AG09319 (cell line): ENCODE results near the gene C2CD2.

Experiments
- DNase-seq: peaks from one replicate; pipeline ENCODE4 v3.0.0-alpha.2; 2010; ENCODE audit warnings: low read depth; ENCODE audit errors: extremely low read depth
- TF ChIP-seq, protein P1 (sequence below): IDR thresholded peaks from 2 replicates; pipeline ENCODE4 v1.5.1; 2011; ENCODE audit warnings: low read depth, mild to moderate bottlenecking, inconsistent platforms, low read length, moderate library complexity

C2CD2 gene

DNA sequence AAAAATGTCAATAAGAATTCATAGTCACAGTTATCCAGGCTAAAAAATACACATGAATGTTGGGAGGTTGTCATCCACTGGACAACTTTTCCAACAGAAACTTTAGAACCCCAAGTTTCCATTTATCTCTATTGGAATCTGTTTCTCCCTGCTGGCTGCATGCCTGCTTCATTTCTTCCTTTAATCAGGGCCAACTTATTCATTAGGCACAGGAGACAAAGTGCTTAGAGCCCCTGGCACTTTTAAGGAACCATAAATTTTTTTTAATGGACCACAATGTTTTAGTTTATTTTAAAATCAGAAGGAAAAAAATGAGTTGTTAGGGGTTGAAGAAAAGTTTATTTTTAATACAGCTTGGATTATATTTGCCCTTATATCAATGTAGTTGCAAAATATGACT is 26.7 kb upstream of the C2CD2 start:
- TF ChIP-seq, protein P1, sequence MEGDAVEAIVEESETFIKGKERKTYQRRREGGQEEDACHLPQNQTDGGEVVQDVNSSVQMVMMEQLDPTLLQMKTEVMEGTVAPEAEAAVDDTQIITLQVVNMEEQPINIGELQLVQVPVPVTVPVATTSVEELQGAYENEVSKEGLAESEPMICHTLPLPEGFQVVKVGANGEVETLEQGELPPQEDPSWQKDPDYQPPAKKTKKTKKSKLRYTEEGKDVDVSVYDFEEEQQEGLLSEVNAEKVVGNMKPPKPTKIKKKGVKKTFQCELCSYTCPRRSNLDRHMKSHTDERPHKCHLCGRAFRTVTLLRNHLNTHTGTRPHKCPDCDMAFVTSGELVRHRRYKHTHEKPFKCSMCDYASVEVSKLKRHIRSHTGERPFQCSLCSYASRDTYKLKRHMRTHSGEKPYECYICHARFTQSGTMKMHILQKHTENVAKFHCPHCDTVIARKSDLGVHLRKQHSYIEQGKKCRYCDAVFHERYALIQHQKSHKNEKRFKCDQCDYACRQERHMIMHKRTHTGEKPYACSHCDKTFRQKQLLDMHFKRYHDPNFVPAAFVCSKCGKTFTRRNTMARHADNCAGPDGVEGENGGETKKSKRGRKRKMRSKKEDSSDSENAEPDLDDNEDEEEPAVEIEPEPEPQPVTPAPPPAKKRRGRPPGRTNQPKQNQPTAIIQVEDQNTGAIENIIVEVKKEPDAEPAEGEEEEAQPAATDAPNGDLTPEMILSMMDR, result no peak
- no peak for DNase-seq

- TF ChIP-seq, protein P1, result no peak
- DNase-seq, result no peak
Measured at GRCh38 chr21:41979751-41980369, 26.0 kb upstream of the C2CD2 start.

DNA sequence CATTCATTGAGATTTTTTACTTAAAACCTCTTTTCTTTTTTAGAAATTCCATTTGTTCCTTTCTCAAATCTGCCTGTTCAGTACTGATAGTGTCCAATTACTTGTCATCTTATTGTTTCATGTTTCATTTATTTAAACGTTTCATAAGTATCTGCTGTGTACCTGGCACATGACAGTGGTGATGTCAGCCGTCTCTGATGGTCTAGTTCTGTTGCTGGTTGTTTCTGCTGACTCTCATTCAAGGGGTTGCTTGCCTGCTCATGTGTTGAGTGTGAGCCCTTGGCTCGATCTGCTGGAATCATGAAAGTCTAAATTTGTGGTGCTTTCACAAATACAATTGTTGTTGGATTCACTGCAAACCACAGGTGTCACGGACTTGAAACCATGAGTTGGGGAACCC is 25.5 kb upstream of the C2CD2 start:
- DNase-seq, result no peak
- TF ChIP-seq, protein P1, result no peak

DNA sequence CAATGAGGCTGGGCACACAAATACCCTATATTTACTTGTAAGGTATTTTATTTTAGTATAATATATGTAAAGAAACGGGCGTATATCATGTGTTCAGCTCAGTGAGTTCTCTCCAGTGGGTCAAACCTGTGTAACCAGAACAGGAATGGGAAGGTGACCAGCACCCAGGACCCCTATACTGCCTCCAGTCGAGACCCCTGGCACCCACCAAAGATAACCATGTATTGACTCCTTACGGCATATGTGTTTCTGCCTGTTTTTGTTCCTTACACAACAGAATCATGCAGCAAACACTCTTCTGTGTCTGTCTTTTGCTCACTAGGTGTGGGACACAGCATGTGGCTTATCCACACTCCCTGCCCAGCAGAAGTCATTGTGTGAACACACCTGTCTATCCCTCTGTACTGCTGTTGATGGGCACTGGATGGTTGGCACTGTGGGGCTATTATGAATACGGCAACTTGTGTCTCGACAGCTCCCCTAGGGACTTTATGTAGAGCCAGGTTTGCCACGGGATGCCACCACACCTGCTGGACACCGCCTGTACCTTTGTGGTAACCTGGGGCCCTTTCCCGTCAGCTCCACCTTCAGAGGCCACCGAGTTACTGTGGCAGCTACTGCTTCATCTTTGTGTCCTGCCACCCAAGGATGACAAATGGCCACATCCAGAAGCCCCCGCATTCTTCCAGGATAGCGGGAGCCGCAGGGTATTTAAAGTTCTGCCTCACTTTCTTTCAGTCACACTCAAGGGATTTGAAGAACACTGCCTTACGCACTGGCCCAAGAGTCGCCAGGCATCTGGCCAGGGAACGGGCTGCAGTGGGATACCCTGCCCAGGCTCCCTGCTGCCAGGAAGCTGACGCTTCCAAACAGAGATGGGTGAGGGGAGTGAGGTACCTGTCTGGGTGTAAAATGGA is 23.5 kb upstream of the C2CD2 start:
- DNase-seq, result no peak
- TF ChIP-seq, protein P1, result no peak

GRCh38 chr21:41976611-41977010 is 22.8 kb upstream of the C2CD2 start:
- TF ChIP-seq, protein P1, result no peak

DNA sequence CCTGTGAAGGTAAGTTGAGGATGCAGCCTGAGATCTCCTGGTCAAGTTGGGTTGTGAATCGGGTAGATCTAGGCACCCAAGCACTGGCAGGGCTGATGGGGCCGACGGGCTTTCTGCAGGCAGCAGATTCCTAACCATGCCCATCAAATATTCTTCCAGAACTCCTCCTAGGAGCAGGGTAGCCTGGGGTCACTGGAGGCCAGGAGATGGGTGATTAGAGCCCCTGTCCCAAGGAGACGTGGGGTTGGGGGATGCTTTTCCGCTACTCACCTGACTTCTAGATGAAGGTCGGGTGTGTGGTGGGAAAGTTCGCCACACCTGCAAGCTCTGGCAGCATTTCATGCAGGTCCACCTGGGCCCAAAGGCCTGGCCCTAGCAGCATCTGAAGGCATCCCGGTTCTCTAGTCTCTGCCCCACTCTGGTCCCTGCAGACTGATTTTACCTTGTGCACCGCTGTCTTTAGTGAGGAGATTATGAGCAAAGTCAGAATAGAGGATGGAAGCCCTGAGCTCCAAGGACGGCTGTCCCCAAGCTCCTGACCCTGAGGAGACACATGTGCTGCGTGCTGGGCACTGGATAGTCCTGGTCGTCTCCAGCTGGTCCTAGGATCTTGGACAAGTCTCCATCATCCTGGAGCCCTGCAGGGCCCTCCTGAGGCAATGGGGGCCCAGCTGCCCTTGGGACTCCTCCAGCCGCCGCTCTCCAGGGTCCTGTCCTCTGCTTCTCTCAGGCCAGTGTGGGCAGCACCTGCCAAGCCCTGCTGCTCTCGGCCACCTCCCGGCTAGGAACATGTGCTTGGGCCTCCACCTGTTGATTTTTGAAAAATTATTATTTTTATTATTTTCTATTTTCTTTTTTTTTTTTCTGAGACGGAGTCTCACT is 21.8 kb upstream of the C2CD2 start:
- DNase-seq, result no peak
- TF ChIP-seq, protein P1, result no peak

More at GRCh38 chr21:41976611-41977010, 22.8 kb upstream of the C2CD2 start:
- no peak for DNase-seq

DNA sequence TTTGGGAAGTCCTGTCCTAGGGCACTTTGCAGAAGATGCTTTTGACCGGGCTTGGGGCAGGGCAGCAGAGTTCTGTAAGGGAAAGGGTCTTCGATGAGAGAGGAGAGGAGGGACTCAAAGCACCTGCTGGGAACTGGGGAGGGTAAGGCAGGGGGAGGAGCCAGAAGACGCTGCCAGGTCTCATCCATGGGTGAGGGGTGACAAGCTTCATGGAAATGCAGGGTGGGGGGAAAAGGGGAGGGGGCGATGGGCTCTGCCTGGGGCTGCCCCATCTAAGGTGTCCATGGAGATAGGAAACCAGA is 20.9 kb upstream of the C2CD2 start:
- DNase-seq, result no peak
- TF ChIP-seq, protein P1, result no peak
